Tibial nerve (tissue), 4 donors: ENCODE data around the gene SSBP2. TPM values are rescaled to one million over a fixed set of nuclear protein-coding genes. Genes with fewer than 3 reads are reported as not detected.

Source experiments
- DNase-seq, 2 donors: peaks; one replicate each; pipeline ENCODE4 v3.0.0-alpha.2; 2019; ENCODE audit warnings: low spot score in 2 of 2
- H3K27ac ChIP-seq, 4 donors: fragments of 200-600 bp; sonication (generic) in 3 of 4; one replicate each; pipeline ENCODE4 v1.5.1; 2017 to 2019; ENCODE audit warnings: mild to moderate bottlenecking in 1 of 4
- H3K27me3 ChIP-seq, 2 donors: fragments of 200-600 bp; sonication (generic) in 1 of 2; one replicate each; pipeline versions ENCODE4 v1.5.1 to v1.6.0; 2017 to 2019
- H3K36me3 ChIP-seq, 3 donors: fragments of 200-600 bp; sonication (generic); one replicate each; pipeline ENCODE4 v1.5.1; 2018 to 2019
- H3K4me1 ChIP-seq, 4 donors: fragments of 200-600 bp; sonication (generic) in 3 of 4; one replicate each; pipeline ENCODE4 v1.5.1; 2017 to 2019
- H3K4me3 ChIP-seq, 4 donors: fragments of 200-600 bp; sonication (generic) in 3 of 4; one replicate each; pipeline ENCODE4 v1.5.1; 2017 to 2019; ENCODE audit warnings: mild to moderate bottlenecking in 1 of 4, moderate library complexity in 1 of 4
- H3K9me3 ChIP-seq, 4 donors: fragments of 200-600 bp; sonication (generic) in 3 of 4; one replicate each; pipeline ENCODE4 v1.5.1; 2017 to 2019
- EP300 ChIP-seq, 2 donors: sonication (generic); formaldehyde crosslinking; IDR thresholded peaks; one replicate each; pipeline ENCODE4 v1.6.1; 2017; ENCODE audit warnings: antibody characterized with exemption in 2 of 2, mild to moderate bottlenecking in 1 of 2
- POLR2A ChIP-seq, 2 donors: fragments of 450-650 bp; IDR thresholded peaks; one replicate each; pipeline ENCODE4 v1.6.1; 2017; ENCODE audit warnings: antibody characterized with exemption in 2 of 2, mild to moderate bottlenecking in 2 of 2, moderate library complexity in 2 of 2
- WGBS, 2 donors: methylation state at CpG; one replicate each; pipeline ENCODE4 v1.1.5; 2018; 5-methylcytosine and 5-hydroxymethylcytosine counted together
- total RNA-seq, 4 donors: library from RNA; depleted of rRNA; stranded (reverse); fragments of >200 nt; gene quantifications; one replicate each; pipeline ENCODE4 v1.1.0, GENCODE V29; 2016
- TF ChIP-seq, protein P1 (sequence below), 5 experiments: fragments of 200-600 bp in 3 of 5; fragments of 450-650 bp in 2 of 5; sonication (generic) in 3 of 5; IDR thresholded peaks; one replicate each; pipeline ENCODE4 v1.5.1; 2016 to 2019; ENCODE audit warnings: antibody characterized with exemption in 5 of 5, mild to moderate bottlenecking in 3 of 5, moderate library complexity in 2 of 5

Gene SSBP2
- total RNA-seq, 4 donors from 2014 or later = 62.6 to 95.1 (median 77.5) TPM

GRCh38 chr5:81757404-81757803 is 6.5 kb upstream of the SSBP2 start:
- H3K9me3 ChIP-seq = no peaks in the 10 kb centered on the region
- H3K36me3 ChIP-seq = no peaks in the 10 kb centered on the region
- no peak overlapping the region for H3K4me3 ChIP-seq
- peaks cover 6 to 38% (median 13%) of the 10 kb centered on the region in 4 donors for H3K4me1 ChIP-seq
- H3K27ac ChIP-seq = peak overlapping the region in 1 of 4 donors; percentile 61
- TF ChIP-seq EP300 (IDR thresholded peaks at IDR 0.05) (no peak), POLR2A (IDR thresholded peaks at IDR 0.05) (no peak)
- TF ChIP-seq, protein P1, sequence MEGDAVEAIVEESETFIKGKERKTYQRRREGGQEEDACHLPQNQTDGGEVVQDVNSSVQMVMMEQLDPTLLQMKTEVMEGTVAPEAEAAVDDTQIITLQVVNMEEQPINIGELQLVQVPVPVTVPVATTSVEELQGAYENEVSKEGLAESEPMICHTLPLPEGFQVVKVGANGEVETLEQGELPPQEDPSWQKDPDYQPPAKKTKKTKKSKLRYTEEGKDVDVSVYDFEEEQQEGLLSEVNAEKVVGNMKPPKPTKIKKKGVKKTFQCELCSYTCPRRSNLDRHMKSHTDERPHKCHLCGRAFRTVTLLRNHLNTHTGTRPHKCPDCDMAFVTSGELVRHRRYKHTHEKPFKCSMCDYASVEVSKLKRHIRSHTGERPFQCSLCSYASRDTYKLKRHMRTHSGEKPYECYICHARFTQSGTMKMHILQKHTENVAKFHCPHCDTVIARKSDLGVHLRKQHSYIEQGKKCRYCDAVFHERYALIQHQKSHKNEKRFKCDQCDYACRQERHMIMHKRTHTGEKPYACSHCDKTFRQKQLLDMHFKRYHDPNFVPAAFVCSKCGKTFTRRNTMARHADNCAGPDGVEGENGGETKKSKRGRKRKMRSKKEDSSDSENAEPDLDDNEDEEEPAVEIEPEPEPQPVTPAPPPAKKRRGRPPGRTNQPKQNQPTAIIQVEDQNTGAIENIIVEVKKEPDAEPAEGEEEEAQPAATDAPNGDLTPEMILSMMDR (IDR thresholded peaks at IDR 0.05) = no peak
- H3K27me3 ChIP-seq = no peaks in the 10 kb centered on the region
- 56 to 67% methylated on average over 1 of the region's 1 CpG for WGBS, 2 donors
- DNase-seq = no peak

DNA sequence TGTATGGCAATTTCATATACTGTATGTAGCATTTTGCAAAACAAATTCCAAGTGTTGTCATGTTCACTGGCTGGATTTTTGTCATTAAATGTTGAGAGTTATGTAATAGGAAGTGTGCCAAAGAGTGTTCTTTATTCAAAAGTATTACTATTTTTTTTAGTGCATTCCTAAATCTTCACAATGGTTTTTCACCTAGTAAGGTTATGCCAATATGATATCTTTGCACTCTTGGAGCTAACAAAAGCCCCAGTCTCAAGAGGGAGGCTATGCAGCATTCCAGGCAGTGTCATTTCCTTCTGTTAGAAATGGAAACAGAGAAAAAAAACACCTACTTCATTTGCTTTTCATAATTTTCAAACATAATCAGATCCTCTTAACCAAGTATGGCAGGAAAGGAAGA is 5.1 kb upstream of the SSBP2 start:
- Histone ChIP-seq H3K27ac (peak overlapping the region in 3 of 4 donors; percentile 20 to 99 (median 97)), H3K36me3 (no peaks in the 10 kb centered on the region), H3K4me3 (no peak overlapping the region), H3K4me1 (peaks cover 6 to 46% (median 13%) of the 10 kb centered on the region in 4 donors), H3K9me3 (no peaks in the 10 kb centered on the region), H3K27me3 (no peaks in the 10 kb centered on the region)
- no peak for DNase-seq
- TF ChIP-seq EP300 (IDR thresholded peaks at IDR 0.05) = peak in 1 of 2 donors; percentile 6
- TF ChIP-seq, protein P1 (IDR thresholded peaks at IDR 0.05) = no peak

- no peaks in the 10 kb centered on the region for H3K27me3 ChIP-seq
- H3K36me3 ChIP-seq = no peaks in the 10 kb centered on the region
- peak; percentile 26 to 67 for DNase-seq
- TF ChIP-seq POLR2A (IDR thresholded peaks at IDR 0.05) (no peak), EP300 (IDR thresholded peaks at IDR 0.05) (peak; percentile 63 to 84)
- TF ChIP-seq, protein P1 (IDR thresholded peaks at IDR 0.05) = no peak
- WGBS, 2 donors = 20% methylated on average over 2 of the region's 2 CpGs
- peak overlapping the region in 2 of 4 donors; percentile 97 to 99 for H3K27ac ChIP-seq
- no peak overlapping the region for H3K4me3 ChIP-seq
- H3K4me1 ChIP-seq = peaks cover 6 to 46% (median 13%) of the 10 kb centered on the region in 4 donors
- no peaks in the 10 kb centered on the region for H3K9me3 ChIP-seq
These were observed 4.4 kb upstream of the SSBP2 start for GRCh38 chr5:81755320-81755719.

DNA sequence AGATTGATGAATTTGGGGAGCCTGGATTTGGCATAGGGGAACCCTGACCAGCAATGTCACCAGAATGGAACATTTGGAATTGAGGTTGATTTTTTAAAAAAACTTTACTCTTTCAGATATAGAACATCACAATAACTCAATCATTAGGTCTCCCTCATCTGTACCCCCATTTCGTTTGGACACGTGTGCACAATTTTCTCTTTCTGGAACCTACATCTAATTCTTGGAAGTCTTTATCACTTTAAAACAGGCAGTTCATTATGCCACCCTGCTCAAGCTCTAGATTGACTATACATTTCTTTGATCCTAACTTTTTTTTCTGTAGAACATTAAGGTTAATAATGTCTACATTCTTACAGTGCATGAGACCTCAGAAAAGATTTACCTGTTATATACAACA is 3.7 kb upstream of the SSBP2 start:
- TF ChIP-seq EP300 (IDR thresholded peaks at IDR 0.05) (no peak), POLR2A (IDR thresholded peaks at IDR 0.05) (no peak)
- TF ChIP-seq, protein P1 (IDR thresholded peaks at IDR 0.05) = no peak
- Histone ChIP-seq H3K4me3 (no peak overlapping the region), H3K9me3 (no peaks in the 10 kb centered on the region), H3K27ac (peak overlapping the region in 3 of 4 donors; percentile 15 to 99 (median 97)), H3K36me3 (no peaks in the 10 kb centered on the region), H3K4me1 (peaks cover 6 to 46% (median 13%) of the 10 kb centered on the region in 4 donors), H3K27me3 (no peaks in the 10 kb centered on the region)
- DNase-seq = no peak
- 64 to 72% methylated on average over 2 of the region's 2 CpGs for WGBS, 2 donors

GRCh38 chr5:81753429-81753828 is 2.5 kb upstream of the SSBP2 start:
- TF ChIP-seq, protein P1 (IDR thresholded peaks at IDR 0.05) = no peak
- no peak for TF ChIP-seq POLR2A (IDR thresholded peaks at IDR 0.05)
- no peak for TF ChIP-seq EP300 (IDR thresholded peaks at IDR 0.05)
- Histone ChIP-seq H3K9me3 (no peaks in the 10 kb centered on the region), H3K27me3 (no peaks in the 10 kb centered on the region), H3K4me3 (no peak overlapping the region), H3K4me1 (peaks cover 6 to 57% (median 16%) of the 10 kb centered on the region in 4 donors), H3K27ac (peak overlapping the region in 2 of 4 donors; percentile 97 to 99), H3K36me3 (no peaks in the 10 kb centered on the region)
- no peak for DNase-seq
- 64 to 66% methylated on average over 2 of the region's 2 CpGs for WGBS, 2 donors
